T-helper 22 cell (primary cell): ENCODE results near the gene TMEM256.

Source experiments
- DNase-seq: peaks from one replicate; pipeline ENCODE4 v3.0.0-alpha.2; 2020; ENCODE audit warnings: low read depth

TMEM256 gene

DNA sequence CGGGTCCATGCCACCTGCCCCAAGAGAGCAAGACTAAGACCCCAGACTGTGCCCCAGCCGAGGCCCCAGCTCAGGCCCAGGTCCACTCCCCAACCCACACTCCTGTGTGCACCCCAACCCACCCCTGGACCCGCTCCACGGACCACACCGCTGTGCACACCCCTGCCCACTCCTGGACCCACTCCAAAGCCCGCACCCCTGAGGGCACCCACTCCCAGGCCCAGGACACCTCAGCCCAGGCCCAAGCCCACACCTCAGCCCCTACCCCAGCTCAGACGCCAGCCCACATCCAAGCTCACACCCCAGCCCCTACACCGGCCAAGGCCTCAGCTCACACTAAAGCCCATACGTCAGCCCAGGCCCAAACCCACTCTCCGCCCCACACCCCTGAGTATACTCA, 25.8 kb upstream of the TMEM256 start:
- no peak for DNase-seq

- DNase-seq = no peak
These were observed 24.7 kb upstream of the TMEM256 start, which contains the start of gene SPEM3 for GRCh38 chr17:7428557-7428956. TSS of gene SPEM3 (plus strand) at chr17:7428857. CDS start at chr17:7428903, 46 bp downstream.

DNA sequence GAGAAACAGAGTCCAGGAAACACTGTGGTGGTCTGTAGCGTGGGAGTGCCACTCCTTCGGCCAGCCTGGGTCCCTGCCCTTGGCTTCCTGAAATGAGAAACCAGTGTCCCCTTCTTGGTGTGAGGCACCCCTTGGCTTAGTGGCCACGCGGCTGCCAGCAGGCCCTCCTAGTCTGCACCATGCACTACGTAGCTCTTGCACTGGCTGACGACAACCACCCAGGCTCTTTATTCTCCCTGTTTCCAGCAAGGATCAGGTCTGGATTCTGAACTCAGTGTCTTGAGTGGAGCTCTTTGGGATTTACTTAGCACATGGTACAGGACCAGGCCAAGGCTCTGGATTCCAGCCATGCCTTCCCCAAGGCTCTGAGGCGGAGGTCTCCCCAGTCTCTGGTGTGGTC, 23.7 kb upstream of the TMEM256 start:
- DNase-seq = no peak

DNA sequence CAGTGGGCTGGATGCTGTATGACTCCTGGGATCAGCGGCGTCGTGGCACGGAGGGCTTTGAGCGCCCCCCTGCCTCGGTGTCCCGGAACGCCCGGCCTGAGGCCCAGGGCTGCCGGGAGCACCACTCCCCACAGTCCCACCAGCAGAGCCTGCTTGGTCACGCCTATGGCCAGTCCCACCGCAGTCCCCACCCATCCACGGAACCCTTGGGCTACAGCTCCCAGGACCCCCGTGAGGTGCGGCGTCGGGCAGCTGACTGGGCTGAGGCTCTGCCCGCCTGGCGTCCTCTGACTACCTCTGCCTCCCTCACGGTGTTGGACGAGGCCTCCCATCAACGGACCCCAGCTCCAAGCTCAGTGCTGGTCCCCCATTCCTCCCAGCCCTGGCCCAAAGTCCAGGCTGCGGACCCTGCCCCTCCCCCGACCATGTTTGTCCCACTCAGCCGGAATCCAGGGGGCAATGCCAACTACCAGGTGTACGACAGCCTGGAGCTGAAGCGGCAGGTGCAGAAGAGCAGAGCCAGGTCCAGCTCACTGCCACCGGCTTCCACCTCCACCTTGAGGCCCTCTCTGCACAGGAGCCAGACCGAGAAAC, 23.1 kb upstream of the TMEM256 start:
- no peak for DNase-seq

GRCh38 chr17:7426203-7426863, 22.4 kb upstream of the TMEM256 start:
- DNase-seq = no peak

DNA sequence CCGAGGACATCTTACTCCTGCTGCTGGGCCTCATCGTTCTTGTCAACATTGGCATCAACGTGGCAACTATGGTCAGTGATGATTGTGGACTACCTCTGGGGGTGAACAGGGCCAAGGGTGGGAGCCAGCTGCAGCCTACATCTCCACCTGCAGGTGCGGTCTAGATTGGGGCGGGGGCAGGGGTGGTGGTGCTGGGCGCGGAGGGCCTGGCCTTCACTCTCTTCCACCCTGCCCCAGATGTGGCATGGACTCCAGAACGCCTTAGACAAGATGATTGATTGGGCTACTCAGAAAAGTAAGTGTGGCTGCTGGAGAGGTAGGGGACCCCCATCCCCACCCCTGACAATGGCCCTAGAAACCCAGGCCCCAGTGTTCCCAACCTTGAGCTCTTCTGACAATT, 21.9 kb upstream of the TMEM256 start:
- DNase-seq = no peak

DNA sequence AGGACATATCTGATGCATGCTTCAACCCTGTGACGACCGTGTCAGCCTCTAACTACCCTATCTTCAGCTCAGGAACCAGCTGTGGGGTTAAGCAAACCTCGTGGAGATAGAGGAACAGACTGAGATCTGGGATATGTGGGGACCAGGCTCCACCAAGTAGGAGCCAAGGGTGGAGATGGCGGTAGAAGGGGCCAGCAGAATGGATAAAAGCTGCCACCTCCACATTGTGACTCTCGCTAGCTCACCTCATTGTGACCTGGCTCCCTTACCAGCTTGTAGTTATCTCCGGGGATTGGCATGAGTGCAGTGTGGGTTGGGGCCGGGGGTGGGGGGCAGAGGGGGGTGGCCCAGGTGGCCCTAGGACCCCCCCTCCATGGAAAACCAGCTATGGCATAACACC, 21.4 kb upstream of the TMEM256 start, which contains the start of gene SPEM2:
TSS of gene SPEM2 (plus strand) at position 301 of the 400 bp plus-strand sequence. CDS start at position 374, 73 bp downstream.
- no peak for DNase-seq

DNA sequence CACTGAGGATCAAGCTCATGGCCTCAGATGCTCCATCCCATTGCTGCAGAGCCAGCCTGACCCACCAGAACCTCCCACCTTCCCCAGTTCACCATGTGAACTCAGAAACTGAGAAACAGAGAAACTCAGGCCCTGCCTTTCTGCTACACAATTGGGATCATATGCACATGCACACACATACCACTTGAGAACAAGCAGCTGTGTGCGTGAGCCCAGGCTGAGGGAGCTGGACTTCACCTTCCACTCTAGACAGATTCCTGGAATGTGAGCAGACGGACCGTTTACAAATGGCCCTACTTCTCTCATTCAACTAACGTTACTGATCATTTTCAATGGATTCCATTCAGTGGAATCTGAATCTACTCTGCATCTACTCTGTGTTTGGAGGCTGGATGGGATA, 19.8 kb upstream of the TMEM256 start:
- DNase-seq = no peak

- no peak for DNase-seq
These were observed 17.3 kb upstream of the TMEM256 start for GRCh38 chr17:7421186-7421585.

GRCh38 chr17:7419819-7420610, 16.1 kb upstream of the TMEM256 start, which contains the start of gene SPEM1:
TSS of gene SPEM1 (plus strand) at chr17:7420324. CDS start at chr17:7420385, 61 bp downstream.
- no peak for DNase-seq

DNA sequence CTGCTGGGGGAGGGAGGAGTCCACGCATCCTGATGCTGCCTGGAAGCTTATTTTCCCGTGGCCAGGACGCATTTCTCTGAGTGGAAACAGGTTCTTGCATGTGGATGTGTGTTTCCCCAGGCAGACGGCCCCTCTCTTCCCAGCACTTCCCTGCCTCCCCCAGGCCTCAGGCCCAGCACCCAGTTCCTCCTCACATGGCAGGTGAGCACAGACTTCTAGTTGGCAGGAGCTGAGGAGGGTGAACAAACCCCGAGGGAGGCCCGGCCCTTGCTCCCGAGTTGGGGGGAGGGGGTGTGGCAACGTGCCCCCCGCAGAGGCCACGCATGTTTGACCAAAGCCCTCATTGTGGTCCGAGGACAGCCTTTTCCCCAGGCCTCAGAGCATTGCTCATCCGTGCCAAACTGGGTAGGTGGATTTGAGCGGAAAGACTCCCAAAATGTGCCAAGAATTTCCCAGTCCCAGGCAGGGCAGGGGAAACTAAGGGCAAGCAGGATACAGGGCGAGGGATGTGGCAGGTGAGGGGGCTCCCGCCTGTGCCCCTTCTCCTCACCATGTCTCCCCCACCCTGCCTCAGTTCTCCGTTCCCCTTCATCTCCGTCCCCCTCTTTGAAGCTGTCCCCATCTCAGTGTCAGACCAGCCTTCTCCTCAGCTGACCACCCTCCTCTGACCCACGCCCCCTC, 14.7 kb upstream of the TMEM256 start:
- DNase-seq = no peak

DNA sequence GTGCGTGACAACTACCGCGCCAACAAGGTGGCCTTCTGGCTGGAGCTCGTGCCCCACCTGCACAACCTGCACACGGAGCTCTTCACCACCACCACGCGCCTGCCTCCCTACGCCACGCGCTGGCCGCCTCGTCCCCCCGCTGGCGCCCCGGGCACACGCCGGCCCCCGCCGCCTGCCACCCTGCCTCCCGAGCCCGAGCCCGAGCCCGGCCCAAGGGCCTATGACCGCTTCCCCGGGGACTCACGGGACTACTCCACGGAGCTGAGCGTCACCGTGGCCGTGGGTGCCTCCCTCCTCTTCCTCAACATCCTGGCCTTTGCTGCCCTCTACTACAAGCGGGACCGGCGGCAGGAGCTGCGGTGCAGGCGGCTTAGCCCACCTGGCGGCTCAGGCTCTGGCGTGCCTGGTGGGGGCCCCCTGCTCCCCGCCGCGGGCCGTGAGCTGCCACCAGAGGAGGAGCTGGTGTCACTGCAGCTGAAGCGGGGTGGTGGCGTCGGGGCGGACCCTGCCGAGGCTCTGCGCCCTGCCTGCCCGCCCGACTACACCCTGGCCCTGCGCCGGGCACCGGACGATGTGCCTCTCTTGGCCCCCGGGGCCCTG, 13.3 kb upstream of the TMEM256 start:
- no peak for DNase-seq

GRCh38 chr17:7416323-7416722, 12.4 kb upstream of the TMEM256 start:
- DNase-seq = no peak

DNA sequence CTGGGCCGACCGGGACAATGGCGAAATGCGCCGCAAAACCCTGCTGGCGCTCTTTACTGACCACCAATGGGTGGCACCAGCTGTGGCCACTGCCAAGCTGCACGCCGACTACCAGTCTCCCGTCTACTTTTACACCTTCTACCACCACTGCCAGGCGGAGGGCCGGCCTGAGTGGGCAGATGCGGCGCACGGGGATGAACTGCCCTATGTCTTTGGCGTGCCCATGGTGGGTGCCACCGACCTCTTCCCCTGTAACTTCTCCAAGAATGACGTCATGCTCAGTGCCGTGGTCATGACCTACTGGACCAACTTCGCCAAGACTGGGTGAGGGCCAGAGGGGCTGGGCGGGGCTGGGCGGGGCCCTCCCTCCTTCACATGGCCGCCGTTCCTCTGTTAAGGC, 11.9 kb upstream of the TMEM256 start:
- DNase-seq = no peak

DNA sequence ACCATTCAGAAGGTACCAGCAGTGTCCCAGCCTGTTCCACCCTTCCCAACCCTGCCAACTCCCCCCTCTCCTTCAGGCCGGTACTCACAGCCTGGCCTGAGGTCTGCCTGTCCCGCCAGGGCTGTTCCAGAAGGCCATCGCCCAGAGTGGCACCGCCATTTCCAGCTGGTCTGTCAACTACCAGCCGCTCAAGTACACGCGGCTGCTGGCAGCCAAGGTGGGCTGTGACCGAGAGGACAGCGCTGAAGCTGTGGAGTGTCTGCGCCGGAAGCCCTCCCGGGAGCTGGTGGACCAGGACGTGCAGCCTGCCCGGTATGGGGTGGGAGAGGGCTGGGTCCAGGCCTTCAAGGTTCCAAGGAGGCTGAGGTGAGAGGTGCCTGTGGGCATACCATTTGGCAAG, 10.9 kb upstream of the TMEM256 start:
- no peak for DNase-seq

GRCh38 chr17:7413346-7413985, 9.6 kb upstream of the TMEM256 start:
- no peak for DNase-seq

DNA sequence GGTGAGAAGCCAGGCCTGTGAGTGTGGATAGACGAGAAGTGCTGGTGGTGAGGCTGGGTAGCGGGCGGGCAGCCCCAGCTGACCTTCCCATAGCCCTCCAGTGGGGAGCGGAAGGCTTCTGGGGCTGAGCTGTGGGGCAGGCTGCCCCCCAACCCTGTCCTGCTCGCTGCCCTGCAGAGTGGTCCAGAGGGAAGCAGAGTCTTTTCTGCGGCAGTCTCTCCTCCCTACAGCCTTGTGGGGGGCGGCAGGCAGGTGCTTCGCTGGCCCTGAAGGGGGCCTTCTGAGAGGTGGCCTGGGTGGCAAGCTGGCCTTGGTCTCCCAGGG, 7.5 kb upstream of the TMEM256 start:
- no peak for DNase-seq

GRCh38 chr17:7410634-7411426, 6.9 kb upstream of the TMEM256 start:
- no peak for DNase-seq

GRCh38 chr17:7409716-7410115, 5.8 kb upstream of the TMEM256 start:
- DNase-seq = no peak

- DNase-seq = no peak
These were observed 5.0 kb upstream of the TMEM256 start for GRCh38 chr17:7408863-7409262.

GRCh38 chr17:7408252-7408727, 4.4 kb upstream of the TMEM256 start:
- DNase-seq = no peak
